Heart right ventricle (tissue), 16 donors: ENCODE data around the gene ATP1B2. TPM values are rescaled to one million over a fixed set of nuclear protein-coding genes. Genes with fewer than 3 reads are reported as not detected.

ENCODE experiments used
- ATAC-seq, 8 donors: fragments of 200-7000 bp; cut with Tn5 transposase; one replicate each; pipeline ENCODE4 v1.9.1; 2020; ENCODE audit warnings: mild to moderate bottlenecking in 8 of 8, moderate library complexity in 8 of 8, moderate number of reproducible peaks in 1 of 8
- DNase-seq, 2 donors: peaks; one replicate each; pipeline ENCODE4 v3.0.0-alpha.2; 2020
- H3K27ac ChIP-seq, 10 donors: fragments of 200-600 bp; sonication (generic) in 2 of 10; one replicate each; pipeline versions ENCODE4 v1.5.0 to v1.8.0; 2020 to 2022; ENCODE audit warnings: mild to moderate bottlenecking in 3 of 10
- H3K27me3 ChIP-seq, 7 donors: fragments of 200-600 bp; one replicate each; pipeline ENCODE4 v1.8.0; 2021 to 2022; ENCODE audit warnings: mild to moderate bottlenecking in 2 of 7
- H3K36me3 ChIP-seq, 9 donors: fragments of 200-600 bp; sonication (generic) in 1 of 9; one replicate each; pipeline versions ENCODE4 v1.5.0 to v1.8.0; 2020 to 2022; ENCODE audit warnings: mild to moderate bottlenecking in 2 of 9
- H3K4me1 ChIP-seq, 9 donors: fragments of 200-600 bp; sonication (generic) in 1 of 9; one replicate each; pipeline versions ENCODE4 v1.5.0 to v1.8.0; 2020 to 2022; ENCODE audit warnings: mild to moderate bottlenecking in 4 of 9
- H3K4me3 ChIP-seq, 10 donors: fragments of 200-600 bp; sonication (generic) in 2 of 10; one replicate each; pipeline versions ENCODE4 v1.5.0 to v1.8.0; 2020 to 2022; ENCODE audit warnings: mild to moderate bottlenecking in 7 of 10, moderate library complexity in 2 of 10
- H3K9me3 ChIP-seq, 11 donors: fragments of 200-600 bp in 10 of 11; sonication (generic) in 2 of 11; one replicate each; pipeline versions ENCODE4 v1.5.0 to v1.8.0; 2013 to 2022; ENCODE audit warnings: mild to moderate bottlenecking in 2 of 11, control low read depth in 1 of 11, moderate library complexity in 1 of 11
- WGBS, 2 donors: extraction: QIAGEN DNeasy Blood & Tissue Kit; methylation state at CpG; one replicate each; pipeline ENCODE4 v1.1.7; 2013; ENCODE audit warnings: inconsistent platforms in 1 of 2; 5-methylcytosine and 5-hydroxymethylcytosine counted together
- intact Hi-C, 10 donors: fragments of 100-400 bp; cut with DNase I; formaldehyde crosslinking; loops; one replicate each; pipeline versions ENCODE4 v1.11.1 to v1.14.2; 2022
- polyA plus RNA-seq, 2 donors: library from polyadenylated mRNA; stranded (reverse); fragments of 200-250 nt; gene quantifications; one replicate each; pipeline ENCODE4 v1.2.3, GENCODE V29; 2013
- total RNA-seq, 10 donors: library from RNA; stranded (reverse); fragmentation: NEBNext Ultra II Directional in 3 of 10; extraction: Animal tissue kit (Norgen Biotek cat#: 25700) in 3 of 10; gene quantifications; one replicate each; pipeline versions ENCODE4 v1.2.1 to v1.2.4, GENCODE V29; 2021 to 2023
- TF ChIP-seq, protein P1 (sequence below), 9 donors: fragments of 200-600 bp; sonication (generic) in 2 of 9; IDR thresholded peaks; one replicate each; pipeline versions ENCODE4 v1.5.0 to v1.8.0; 2021 to 2022; ENCODE audit warnings: antibody characterized with exemption in 9 of 9, mild to moderate bottlenecking in 5 of 9, moderate library complexity in 1 of 9
- donor health status: Arrhythmogenic right ventricular cardiomyopathy.
- donor health status: ischemic (EF 13 %, LVEDD 7.1; RV severe dilation, severe dysfunction).
- donor health status: healthy with polysubstance abuse.
- donor health status: DM: no; HTN: yes; CAD: no.
- donor health status: DM: no; HTN: no; CAD: no.
- donor health status: ischemic (EF 25% LVEDD 6.9; RV normal size, moderate dysfunction).
- donor health status: ischemic (EF 25% LVEDD 5.7; RV mildly dilated, moderate dysfunction).
- donor health status: healthy.
- donor health status: DM: yes; HTN: yes; CAD: no.
- donor health status: Ischemic cardiomyopathy.
- donor health status: ischemic (EF 35%, LVEDD 5.7; RV mildly dilated, moderate dysfunction).
- donor health status: nonischemic (EF 11% LVEDD 7.7; RV severe dilation, severe dysfunction).
- donor health status: DM: yes; HTN: yes; CAD: no.
- donor health status: PGD.
- donor health status: ischemic (EF 29% LVEDD 5.4; RV normal size, mild dysfunction).
- donor health status: nonischemic (EF 23%, LVEDD 6.1; RV moderate dilation, normal function).

The ATP1B2 gene
- total and polyA plus RNA-seq, 12 donors: 0.91 to 6.5 (median 3.9) TPM

DNA sequence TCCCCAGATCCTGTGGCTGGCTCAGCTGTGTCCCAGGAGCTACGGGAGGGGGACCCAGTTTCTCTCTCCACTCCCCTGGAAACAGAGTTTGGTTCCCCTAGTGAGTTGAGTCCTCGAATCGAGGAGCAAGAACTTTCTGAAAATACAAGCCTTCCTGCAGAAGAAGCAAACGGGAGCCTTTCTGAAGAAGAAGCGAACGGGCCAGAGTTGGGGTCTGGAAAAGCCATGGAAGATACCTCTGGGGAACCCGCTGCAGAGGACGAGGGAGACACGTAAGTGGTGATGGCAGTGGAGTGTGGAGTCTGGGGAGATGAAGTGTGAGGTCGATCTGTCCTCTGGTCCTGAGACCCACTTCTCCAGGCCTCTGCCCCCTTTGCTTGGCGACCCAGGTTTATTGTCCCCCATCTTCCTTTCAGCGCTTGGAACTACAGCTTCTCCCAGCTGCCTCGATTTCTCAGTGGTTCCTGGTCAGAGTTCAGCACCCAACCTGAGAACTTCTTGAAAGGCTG lies 38.1 kb downstream of the ATP1B2 start:
- peaks cover 0 to 31% (median 0%) of the 10 kb centered on the region in 9 donors for H3K36me3 ChIP-seq
- no peaks in the 10 kb centered on the region for H3K27me3 ChIP-seq
- no peaks in the 10 kb centered on the region for H3K9me3 ChIP-seq
- TF ChIP-seq, protein P1, sequence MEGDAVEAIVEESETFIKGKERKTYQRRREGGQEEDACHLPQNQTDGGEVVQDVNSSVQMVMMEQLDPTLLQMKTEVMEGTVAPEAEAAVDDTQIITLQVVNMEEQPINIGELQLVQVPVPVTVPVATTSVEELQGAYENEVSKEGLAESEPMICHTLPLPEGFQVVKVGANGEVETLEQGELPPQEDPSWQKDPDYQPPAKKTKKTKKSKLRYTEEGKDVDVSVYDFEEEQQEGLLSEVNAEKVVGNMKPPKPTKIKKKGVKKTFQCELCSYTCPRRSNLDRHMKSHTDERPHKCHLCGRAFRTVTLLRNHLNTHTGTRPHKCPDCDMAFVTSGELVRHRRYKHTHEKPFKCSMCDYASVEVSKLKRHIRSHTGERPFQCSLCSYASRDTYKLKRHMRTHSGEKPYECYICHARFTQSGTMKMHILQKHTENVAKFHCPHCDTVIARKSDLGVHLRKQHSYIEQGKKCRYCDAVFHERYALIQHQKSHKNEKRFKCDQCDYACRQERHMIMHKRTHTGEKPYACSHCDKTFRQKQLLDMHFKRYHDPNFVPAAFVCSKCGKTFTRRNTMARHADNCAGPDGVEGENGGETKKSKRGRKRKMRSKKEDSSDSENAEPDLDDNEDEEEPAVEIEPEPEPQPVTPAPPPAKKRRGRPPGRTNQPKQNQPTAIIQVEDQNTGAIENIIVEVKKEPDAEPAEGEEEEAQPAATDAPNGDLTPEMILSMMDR (IDR thresholded peaks at IDR 0.05): no peak
- no peak for DNase-seq
- intact Hi-C loops: loop anchor here in 7 of 10 donors (1.0 to 10.0 kb wide), 8 partner anchors 37 to 334 kb away; partner anchors contain the start of genes SHBG (in 5 of the 7), MPDU1 (in 2 of the 7), ATP1B2 (in 1 of the 7) and FXR2 (in 1 of the 7)
- WGBS, 2 donors: 12 to 15% methylated on average over 13 of the region's 13 CpGs
- H3K27ac ChIP-seq: peak overlapping the region in 9 of 10 donors; percentile 35 to 97 (median 77)
- peaks cover 6 to 36% (median 25%) of the 10 kb centered on the region in 9 donors for H3K4me1 ChIP-seq
- H3K4me3 ChIP-seq: peak overlapping the region; percentile 45 to 95 (median 78)
- no peak for ATAC-seq

- no peak for ATAC-seq
These were observed 44.9 kb downstream of the ATP1B2 start for GRCh38 chr17:7695586-7695985.

DNA sequence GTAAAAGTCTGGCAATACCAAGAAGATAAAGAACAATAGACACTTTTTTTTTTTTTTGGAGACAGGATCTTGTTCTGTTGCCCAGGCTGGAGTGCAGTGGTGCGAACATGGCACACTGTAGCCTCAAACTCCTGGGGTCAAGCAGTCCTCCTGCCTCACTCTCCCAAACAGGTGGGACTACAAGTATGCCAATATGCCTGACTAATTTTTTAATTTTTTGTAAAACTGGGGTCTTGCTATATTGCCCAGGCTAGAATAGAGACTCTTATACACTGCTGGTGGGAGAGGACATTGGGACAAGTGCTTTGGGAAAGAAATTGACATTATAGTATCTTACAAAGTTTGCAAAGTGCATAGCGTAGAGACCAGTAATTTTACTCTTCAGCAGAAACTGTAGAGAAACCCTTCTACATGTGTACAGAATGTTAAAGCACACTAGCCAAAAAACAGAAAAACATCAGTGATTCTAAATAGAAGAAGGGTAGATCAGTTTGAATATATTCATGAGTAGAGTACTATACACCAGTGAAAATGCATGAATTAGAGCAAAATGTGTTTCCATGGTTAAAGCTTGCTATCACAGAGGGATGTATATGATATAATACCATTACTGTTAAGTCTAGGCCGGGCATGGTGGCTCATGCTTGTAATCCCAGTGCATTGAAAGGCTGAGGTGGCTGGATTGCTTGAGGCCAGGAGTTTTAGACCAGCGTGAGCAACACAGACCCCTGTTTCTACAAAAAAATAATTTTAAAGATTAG lies 47.3 kb downstream of the ATP1B2 start:
- WGBS, 2 donors: 96 to 97% methylated on average over 4 of the region's 4 CpGs
- DNase-seq (no peak), ATAC-seq (no peak)
- Histone ChIP-seq H3K4me3 (no peak overlapping the region), H3K27me3 (peaks cover 0 to 16% (median 0%) of the 10 kb centered on the region in 7 donors), H3K4me1 (no peaks in the 10 kb centered on the region), H3K9me3 (no peaks in the 10 kb centered on the region), H3K36me3 (peaks cover 0 to 51% (median 8%) of the 10 kb centered on the region in 9 donors), H3K27ac (no peak overlapping the region)
- intact Hi-C loops: loop anchor here in 1 of 10 donors (10.0 kb wide), 1 partner anchor 63 kb away; the partner anchor contains the start of gene SHBG
- TF ChIP-seq, protein P1 (IDR thresholded peaks at IDR 0.05): no peak

More at GRCh38 chr17:7695586-7695985, 44.9 kb downstream of the ATP1B2 start:
- intact Hi-C loops: loop anchor here in 1 of 10 donors (10.0 kb wide), 1 partner anchor 61 kb away; the partner anchor contains the start of gene SHBG
- Histone ChIP-seq H3K36me3 (peaks cover 0 to 50% (median 0%) of the 10 kb centered on the region in 9 donors), H3K27me3 (no peaks in the 10 kb centered on the region), H3K27ac (no peak overlapping the region), H3K4me3 (no peak overlapping the region), H3K4me1 (no peaks in the 10 kb centered on the region), H3K9me3 (no peaks in the 10 kb centered on the region)
- WGBS, 2 donors: 95 to 96% methylated on average over 10 of the region's 10 CpGs
- TF ChIP-seq, protein P1 (IDR thresholded peaks at IDR 0.05): no peak
- no peak for DNase-seq

DNA sequence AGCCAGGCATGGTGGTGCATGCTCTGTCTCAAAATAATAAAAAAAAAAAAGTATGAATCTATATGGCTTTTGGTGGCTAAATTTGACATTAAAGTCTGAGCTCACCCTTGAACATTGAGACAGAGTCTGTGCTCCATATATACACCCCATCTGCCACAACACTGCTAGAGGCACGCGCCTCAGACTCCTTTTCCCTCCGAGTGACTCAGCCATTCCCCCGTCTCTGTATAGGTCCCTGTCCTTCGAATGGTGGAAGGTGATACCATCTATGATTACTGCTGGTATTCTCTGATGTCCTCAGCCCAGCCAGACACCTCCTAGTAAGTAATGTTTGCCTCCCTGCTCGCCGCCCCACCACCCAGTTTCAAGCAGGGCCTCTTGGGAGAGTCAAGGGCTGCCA lies 49.8 kb downstream of the ATP1B2 start:
- Histone ChIP-seq H3K9me3 (no peaks in the 10 kb centered on the region), H3K4me3 (no peak overlapping the region), H3K27ac (no peak overlapping the region), H3K4me1 (peaks cover 7 to 20% (median 15%) of the 10 kb centered on the region in 9 donors), H3K27me3 (peaks cover 5 to 39% (median 20%) of the 10 kb centered on the region in 7 donors), H3K36me3 (peaks cover 0 to 34% (median 8%) of the 10 kb centered on the region in 9 donors)
- TF ChIP-seq, protein P1 (IDR thresholded peaks at IDR 0.05): no peak
- intact Hi-C loops: no loop called here
- WGBS, 2 donors: 91 to 95% methylated on average over 7 of the region's 7 CpGs
- ATAC-seq: no peak
- DNase-seq: no peak
